Activated T-helper 1 cell treated with anti-CD3 and anti-CD28 coated beads, Interleukin-12 subunit alpha, Interleukin-12 subunit beta, Interleukin-2, Interleukin-4 antibody, amounts not matched to agents 30 ng/mL and 10 ng/mL and 1 ng/mL, durations not matched to agents 14 hours and 24 hours and 36 hours (primary cell): ENCODE data around the gene SIRPB2. TPM values are rescaled to one million over a fixed set of nuclear protein-coding genes. Genes with fewer than 3 reads are reported as not detected.
A peak's percentile ranks its signal among the peaks of the same experiment; 100 is the strongest.

Experiments used
- DNase-seq: peaks from one replicate; pipeline ENCODE4 v3.0.0; 2021; ENCODE audit warnings: low spot score
- H3K27ac Mint-ChIP-seq: one replicate; pipeline ENCODE4 v1.8.0; 2021; ENCODE audit warnings: mild to moderate bottlenecking, mixed read lengths
- H3K27me3 Mint-ChIP-seq: one replicate; pipeline ENCODE4 v1.8.0; 2022; ENCODE audit warnings: mild to moderate bottlenecking, moderate library complexity, mixed read lengths; ENCODE audit not compliant: insufficient read depth
- H3K36me3 Mint-ChIP-seq: one replicate; pipeline ENCODE4 v1.8.0; 2021; ENCODE audit warnings: low read depth, mixed read lengths
- H3K4me1 Mint-ChIP-seq: one replicate; pipeline ENCODE4 v1.8.0; 2021; ENCODE audit warnings: low read depth, mixed read lengths
- H3K4me3 Mint-ChIP-seq: one replicate; pipeline ENCODE4 v1.8.0; 2021; ENCODE audit warnings: mild to moderate bottlenecking, moderate library complexity, mixed read lengths
- H3K9me3 Mint-ChIP-seq: one replicate; pipeline ENCODE4 v1.8.0; 2021; ENCODE audit warnings: mixed read lengths
- intact Hi-C: fragments of 100-400 bp; cut with micrococcal nuclease; formaldehyde crosslinking; loops from one replicate; pipeline ENCODE4 v1.15.1; 2024
- total RNA-seq: library from RNA; stranded (reverse); gene quantifications from 2 replicates; pipeline ENCODE4 v1.2.3, GENCODE V29; 2022

SIRPB2 gene
- total RNA-seq, 1 donor from 2014 or later = not detected

DNA sequence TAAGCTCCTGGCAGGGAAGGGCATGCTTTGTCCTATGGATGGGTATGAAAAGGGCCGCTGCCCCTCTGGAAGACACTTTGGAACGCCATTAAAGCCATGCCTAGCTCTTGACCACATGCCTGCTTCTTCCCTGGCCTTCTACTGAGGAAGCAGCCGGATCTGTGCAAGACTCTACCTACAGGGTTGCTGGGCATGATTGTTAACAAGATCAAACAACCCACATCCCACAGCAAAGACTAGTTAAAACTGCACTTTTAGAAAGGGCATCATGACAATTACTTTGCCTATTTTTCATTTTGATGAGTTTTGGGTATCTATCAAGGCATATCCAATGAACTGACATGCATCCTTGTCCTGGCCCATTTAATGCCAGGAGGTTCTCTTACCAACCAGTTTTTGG lies 50.1 kb downstream of the SIRPB2 start:
- intact Hi-C loops = no loop called here
- Mint-ChIP-seq H3K9me3 (no peaks in the 10 kb centered on the region), H3K4me3 (no peak overlapping the region), H3K27me3 (peaks cover 3% of the 10 kb centered on the region), H3K4me1 (peaks cover 7% of the 10 kb centered on the region), H3K27ac (no peak overlapping the region), H3K36me3 (peaks cover 36% of the 10 kb centered on the region)
- DNase-seq = no peak

- peaks cover 3% of the 10 kb centered on the region for H3K27me3 Mint-ChIP-seq
- H3K4me3 Mint-ChIP-seq = no peak overlapping the region
- H3K9me3 Mint-ChIP-seq = no peaks in the 10 kb centered on the region
- peaks cover 28% of the 10 kb centered on the region for H3K36me3 Mint-ChIP-seq
- peaks cover 18% of the 10 kb centered on the region for H3K4me1 Mint-ChIP-seq
- H3K27ac Mint-ChIP-seq = no peak overlapping the region
- no peak for DNase-seq
- intact Hi-C loops = no loop called here
These were observed 51.2 kb downstream of the SIRPB2 start for GRCh38 chr20:1440024-1440423.

- intact Hi-C loops = loop anchor here (5.0 kb wide), 1 partner anchor 321 kb away; the partner anchor contains the start of gene PSMF1
These were observed 52.9 kb downstream of the SIRPB2 start for GRCh38 chr20:1438361-1438760.

DNA sequence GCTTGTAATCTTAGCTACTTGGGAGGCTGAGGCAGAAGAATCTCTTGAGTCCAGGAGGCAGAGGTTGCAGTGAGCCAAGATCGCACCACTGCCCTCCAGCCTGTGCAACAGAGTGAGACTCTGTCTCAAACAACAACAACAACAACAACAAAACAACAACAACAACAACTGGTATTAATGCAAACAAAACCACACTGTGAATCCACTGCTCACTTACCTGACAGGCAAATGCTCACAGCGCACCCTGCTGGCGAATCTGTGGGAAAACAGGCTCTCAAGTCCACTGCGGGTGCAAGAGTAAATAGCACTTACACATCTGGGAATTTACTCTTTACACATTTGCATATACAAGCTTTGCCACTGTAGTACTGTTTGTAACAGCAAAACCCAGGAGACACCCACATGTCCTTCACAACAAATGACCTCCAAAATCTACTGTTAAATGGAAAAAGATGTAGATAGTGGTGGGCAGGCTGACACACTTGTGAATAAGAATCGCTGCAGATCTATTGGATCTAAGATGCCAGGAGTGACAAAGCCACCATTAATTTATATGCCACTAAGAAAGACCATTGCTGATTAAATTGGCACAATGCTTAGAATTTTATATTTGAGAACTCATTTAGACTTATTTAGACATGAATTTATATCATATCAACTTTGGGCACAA lies 53.9 kb downstream of the SIRPB2 start:
- Mint-ChIP-seq H3K27me3 (peaks cover 17% of the 10 kb centered on the region), H3K4me1 (peaks cover 35% of the 10 kb centered on the region), H3K9me3 (peaks cover 3% of the 10 kb centered on the region), H3K4me3 (no peak overlapping the region), H3K36me3 (peaks cover 21% of the 10 kb centered on the region), H3K27ac (no peak overlapping the region)
- intact Hi-C loops = loop anchor here (1.0 to 5.0 kb wide), 6 partner anchors 44 to 320 kb away; partner anchors contain the start of genes FKBP1A, PSMF1 and RAD21L1
- DNase-seq = peak; percentile 66

More at GRCh38 chr20:1438361-1438760, 52.9 kb downstream of the SIRPB2 start:
- DNase-seq = no peak
- Mint-ChIP-seq H3K27me3 (peaks cover 10% of the 10 kb centered on the region), H3K36me3 (peaks cover 26% of the 10 kb centered on the region), H3K27ac (no peak overlapping the region), H3K4me3 (no peak overlapping the region), H3K9me3 (peaks cover 3% of the 10 kb centered on the region), H3K4me1 (peaks cover 29% of the 10 kb centered on the region)

DNA sequence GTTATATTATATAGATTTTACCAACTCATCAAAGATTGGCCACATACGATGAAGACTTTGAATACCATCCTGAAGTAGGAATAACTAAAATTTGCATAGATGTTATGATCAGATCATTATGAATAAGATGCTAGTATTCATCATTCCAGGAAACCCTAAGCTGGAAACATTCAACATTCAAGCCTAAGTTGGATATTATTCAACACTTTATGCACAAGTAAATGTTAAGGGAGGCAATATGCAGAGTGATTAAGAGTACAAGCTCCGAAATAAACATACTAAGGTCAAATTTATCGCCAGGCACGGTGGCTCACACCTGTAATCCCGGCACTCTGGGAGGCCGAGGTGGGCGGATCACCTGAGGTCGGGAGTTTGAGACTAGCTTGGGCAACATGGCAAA lies 55.0 kb downstream of the SIRPB2 start:
- Mint-ChIP-seq H3K27me3 (peaks cover 28% of the 10 kb centered on the region), H3K9me3 (peaks cover 3% of the 10 kb centered on the region), H3K4me3 (no peak overlapping the region), H3K4me1 (peaks cover 44% of the 10 kb centered on the region), H3K27ac (no peak overlapping the region), H3K36me3 (peaks cover 15% of the 10 kb centered on the region)
- no peak for DNase-seq
- intact Hi-C loops = loop anchor here (5.0 kb wide), 1 partner anchor 319 kb away; the partner anchor contains the start of gene PSMF1

DNA sequence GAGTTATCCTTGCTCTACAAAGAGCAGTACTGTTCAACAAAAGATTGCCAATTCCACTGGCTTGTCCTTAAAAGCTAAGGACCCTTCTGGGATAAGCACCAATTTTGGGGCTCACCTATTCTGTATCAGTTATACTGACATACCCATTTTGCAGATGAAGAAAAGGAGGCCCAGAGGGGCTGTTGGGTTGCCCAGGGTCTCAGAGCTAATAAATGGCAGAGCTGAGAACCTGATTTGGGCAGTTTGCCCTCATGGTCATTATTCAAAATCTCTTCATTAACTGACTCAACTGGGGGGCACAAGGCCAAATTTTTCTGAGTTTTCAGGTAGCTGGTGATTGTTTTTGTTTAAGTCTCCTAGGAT lies 55.9 kb downstream of the SIRPB2 start:
- peaks cover 15% of the 10 kb centered on the region for H3K36me3 Mint-ChIP-seq
- no peak for DNase-seq
- H3K27me3 Mint-ChIP-seq = peaks cover 31% of the 10 kb centered on the region
- intact Hi-C loops = loop anchor here (1.0 to 5.0 kb wide), 4 partner anchors 32 to 318 kb away; partner anchors contain the start of genes PSMF1 and SNPH
- peaks cover 48% of the 10 kb centered on the region for H3K4me1 Mint-ChIP-seq
- H3K27ac Mint-ChIP-seq = peak overlapping the region; percentile 73
- H3K4me3 Mint-ChIP-seq = peak overlapping the region; percentile 17
- peaks cover 3% of the 10 kb centered on the region for H3K9me3 Mint-ChIP-seq

DNA sequence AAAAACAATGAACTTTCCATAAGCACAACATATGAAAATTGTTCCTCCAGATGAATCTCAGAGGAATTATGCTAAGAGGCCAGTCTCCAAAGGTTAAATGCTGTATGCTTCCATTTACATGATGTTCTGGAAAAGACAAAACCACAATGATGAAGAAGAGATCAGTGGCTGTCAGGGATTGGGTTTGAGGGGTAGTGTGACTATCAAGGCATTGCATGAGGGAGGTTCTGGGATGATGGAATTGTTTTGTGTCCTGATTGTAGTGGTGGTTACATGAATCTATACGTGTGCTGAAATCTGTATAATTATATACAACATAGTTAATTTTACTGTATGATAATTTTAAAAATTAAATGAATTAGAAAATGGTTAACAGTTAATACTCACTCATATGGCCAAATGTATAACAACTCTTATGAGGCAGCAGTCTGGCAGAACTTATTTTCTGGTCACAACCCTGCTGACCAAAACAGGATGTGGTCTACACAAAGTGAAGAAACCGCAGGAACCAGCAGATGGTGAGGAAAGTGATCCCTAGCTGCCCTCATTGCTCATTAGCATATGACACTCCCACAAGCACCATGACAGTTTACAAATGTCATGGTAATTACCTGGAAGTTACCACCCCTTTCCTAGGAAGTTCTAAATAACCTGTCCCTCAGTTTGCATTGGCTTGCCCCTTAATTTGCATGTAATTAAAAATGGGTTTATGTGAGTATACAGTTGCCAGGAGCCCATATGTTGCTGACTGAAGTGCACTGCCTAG lies 56.5 kb downstream of the SIRPB2 start:
- H3K9me3 Mint-ChIP-seq = peaks cover 3% of the 10 kb centered on the region
- H3K36me3 Mint-ChIP-seq = peaks cover 11% of the 10 kb centered on the region
- H3K4me1 Mint-ChIP-seq = peaks cover 48% of the 10 kb centered on the region
- H3K27ac Mint-ChIP-seq = peak overlapping the region; percentile 73
- H3K4me3 Mint-ChIP-seq = peak overlapping the region; percentile 37
- DNase-seq = peak; percentile 77
- peaks cover 34% of the 10 kb centered on the region for H3K27me3 Mint-ChIP-seq
- intact Hi-C loops = loop anchor here (1.0 to 5.0 kb wide), 4 partner anchors 33 to 317 kb away; partner anchors contain the start of genes PSMF1 and SNPH

DNA sequence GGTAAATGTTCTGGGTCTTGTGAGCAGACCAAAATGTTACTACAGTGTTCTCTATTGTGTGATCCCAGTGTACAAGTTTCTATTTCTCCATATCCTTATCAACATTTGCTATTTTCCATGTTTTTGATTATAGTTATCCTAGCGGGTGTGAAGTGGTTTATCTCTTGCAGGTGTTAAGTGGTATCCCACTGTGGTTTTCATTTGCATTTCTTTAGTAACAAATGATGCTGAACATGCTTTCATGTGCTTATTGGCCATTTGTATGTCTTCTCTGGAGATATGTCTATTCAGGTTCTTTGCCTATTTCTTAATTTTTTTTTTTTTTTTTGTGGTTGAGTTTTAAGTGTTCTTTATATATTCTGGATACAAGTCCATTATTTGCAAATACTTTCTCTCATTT lies 60.1 kb downstream of the SIRPB2 start:
- Mint-ChIP-seq H3K36me3 (peaks cover 11% of the 10 kb centered on the region), H3K9me3 (peaks cover 3% of the 10 kb centered on the region), H3K4me1 (peaks cover 55% of the 10 kb centered on the region), H3K27ac (no peak overlapping the region), H3K4me3 (no peak overlapping the region), H3K27me3 (peaks cover 31% of the 10 kb centered on the region)
- intact Hi-C loops = no loop called here
- no peak for DNase-seq

DNA sequence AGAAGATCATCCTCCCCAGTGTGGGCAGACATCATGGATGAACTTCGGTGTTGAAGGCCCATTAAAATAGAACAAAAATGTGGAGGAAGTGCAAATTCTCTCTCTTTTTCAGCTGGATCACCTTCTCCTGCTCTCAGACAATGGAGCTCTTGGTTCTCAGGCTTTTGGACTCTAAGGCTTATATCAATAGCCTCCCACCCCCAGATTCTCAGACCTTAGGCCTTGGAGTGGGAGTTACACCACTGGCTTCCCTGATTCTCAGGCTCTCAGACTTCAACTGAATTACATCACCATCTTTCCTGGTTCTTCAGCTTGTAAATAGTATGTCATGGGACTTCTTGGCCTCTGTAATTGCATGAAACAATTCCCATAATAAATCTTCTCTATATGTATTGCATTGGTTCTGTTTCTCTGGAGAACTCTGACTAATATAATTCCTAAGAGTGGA lies 61.2 kb downstream of the SIRPB2 start:
- no peak for DNase-seq
- peaks cover 31% of the 10 kb centered on the region for H3K27me3 Mint-ChIP-seq
- peaks cover 48% of the 10 kb centered on the region for H3K4me1 Mint-ChIP-seq
- H3K27ac Mint-ChIP-seq = no peak overlapping the region
- H3K36me3 Mint-ChIP-seq = peaks cover 8% of the 10 kb centered on the region
- H3K9me3 Mint-ChIP-seq = peaks cover 3% of the 10 kb centered on the region
- intact Hi-C loops = no loop called here
- H3K4me3 Mint-ChIP-seq = no peak overlapping the region

GRCh38 chr20:1429143-1429728 lies 62.0 kb downstream of the SIRPB2 start:
- Mint-ChIP-seq H3K36me3 (peaks cover 5% of the 10 kb centered on the region), H3K27ac (no peak overlapping the region), H3K9me3 (peaks cover 1% of the 10 kb centered on the region), H3K4me3 (no peak overlapping the region), H3K4me1 (peaks cover 40% of the 10 kb centered on the region), H3K27me3 (peaks cover 28% of the 10 kb centered on the region)
- intact Hi-C loops = no loop called here
- no peak for DNase-seq

DNA sequence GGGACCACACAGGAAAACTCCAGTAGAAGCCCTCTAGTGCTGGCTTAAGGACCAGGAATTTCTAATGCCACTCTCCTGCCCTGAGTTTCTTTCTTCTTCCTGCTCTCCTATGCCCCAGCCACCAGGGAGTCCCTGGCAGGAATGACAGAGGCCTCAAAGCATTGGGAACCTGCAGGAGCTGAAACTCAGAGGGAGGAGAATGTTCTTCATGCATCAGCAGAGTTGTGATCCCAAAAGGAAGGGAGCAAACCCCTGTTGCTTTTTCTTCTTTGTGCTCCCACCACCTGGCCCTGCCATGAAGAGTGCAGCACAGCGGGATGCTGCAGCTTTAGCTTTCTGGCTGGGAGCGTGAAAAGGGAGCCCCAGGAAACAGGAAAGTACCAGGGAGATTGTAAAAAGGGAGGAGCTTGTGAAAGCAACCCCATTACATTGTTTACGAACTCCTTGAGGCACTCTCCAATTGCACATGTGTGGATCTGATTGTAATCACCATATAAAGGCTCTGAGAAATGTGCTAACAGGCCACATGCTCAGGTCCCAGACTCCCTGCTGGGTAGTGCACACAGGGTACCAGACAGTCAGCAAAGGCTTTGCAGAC lies 63.7 kb downstream of the SIRPB2 start:
- intact Hi-C loops = no loop called here
- H3K4me3 Mint-ChIP-seq = no peak overlapping the region
- no peak for DNase-seq
- peaks cover 19% of the 10 kb centered on the region for H3K27me3 Mint-ChIP-seq
- no peak overlapping the region for H3K27ac Mint-ChIP-seq
- H3K4me1 Mint-ChIP-seq = peaks cover 39% of the 10 kb centered on the region
- H3K9me3 Mint-ChIP-seq = no peaks in the 10 kb centered on the region
- H3K36me3 Mint-ChIP-seq = peaks cover under 1% of the 10 kb centered on the region

GRCh38 chr20:1426231-1426849 lies 64.9 kb downstream of the SIRPB2 start:
- intact Hi-C loops = no loop called here
- Mint-ChIP-seq H3K4me3 (no peak overlapping the region), H3K27ac (peak overlapping the region; percentile 21)

More at GRCh38 chr20:1426231-1426849, 64.9 kb downstream of the SIRPB2 start:
- H3K4me1 Mint-ChIP-seq = peaks cover 29% of the 10 kb centered on the region
- peaks cover 2% of the 10 kb centered on the region for H3K36me3 Mint-ChIP-seq
- no peak for DNase-seq
- H3K27me3 Mint-ChIP-seq = peaks cover 9% of the 10 kb centered on the region
- H3K9me3 Mint-ChIP-seq = peaks cover 5% of the 10 kb centered on the region
